CD4-positive, CD25-positive, alpha-beta regulatory T cell (primary cell): ENCODE measurements around the gene HDHD5. TPM values are rescaled to one million over a fixed set of nuclear protein-coding genes. Genes with fewer than 3 reads are reported as not detected.

Experiments
- ATAC-seq, 2 donors: fragments of 150-1000 bp; cut with Tn5 transposase; one replicate each; pipeline ENCODE4 v1.10.0; 2021; ENCODE audit warnings: low read depth in 2 of 2, moderate number of reproducible peaks in 2 of 2, moderate library complexity in 1 of 2
- DNase-seq, 3 donors: peaks; one replicate each; pipeline versions ENCODE4 v3.0.0 to v3.0.0-alpha.2; 2012 to 2022; ENCODE audit warnings: mixed read lengths in 1 of 3
- H3K27ac ChIP-seq: one replicate; pipeline ENCODE4 v1.7.0; 2013; ENCODE audit warnings: mild to moderate bottlenecking, low read length; ENCODE audit not compliant: insufficient read depth, poor library complexity, severe bottlenecking
- H3K27me3 ChIP-seq: one replicate; pipeline ENCODE4 v1.7.0; 2013; ENCODE audit warnings: low read length; ENCODE audit not compliant: control insufficient read depth, insufficient read depth
- H3K36me3 ChIP-seq: one replicate; pipeline ENCODE4 v1.7.0; 2013; ENCODE audit warnings: mild to moderate bottlenecking, low read length, moderate library complexity; ENCODE audit not compliant: control insufficient read depth, insufficient read depth
- H3K4me1 ChIP-seq: 2 replicates; pipeline ENCODE4 v1.7.0; 2013; ENCODE audit warnings: mild to moderate bottlenecking, low read length; ENCODE audit not compliant: insufficient read depth, control insufficient read depth, poor library complexity, severe bottlenecking
- H3K4me3 ChIP-seq: one replicate; pipeline ENCODE4 v1.7.0; 2013; ENCODE audit warnings: low read depth, mild to moderate bottlenecking, low read length, moderate library complexity
- H3K9me3 ChIP-seq, 2 experiments: 1 replicate in 1 of 2; 2 replicates in 1 of 2; pipeline ENCODE4 v1.7.0; 2013; ENCODE audit warnings: low read length in 2 of 2, mild to moderate bottlenecking in 1 of 2, moderate library complexity in 1 of 2; ENCODE audit not compliant: control insufficient read depth in 2 of 2
- H3K27ac Mint-ChIP-seq, 3 donors: one replicate each; pipeline ENCODE4 v1.8.0; 2020 to 2022; ENCODE audit warnings: mild to moderate bottlenecking in 3 of 3, mixed read lengths in 3 of 3, moderate library complexity in 2 of 3
- H3K27me3 Mint-ChIP-seq: one replicate; pipeline ENCODE4 v1.8.0; 2022; ENCODE audit warnings: mild to moderate bottlenecking, mixed read lengths
- H3K36me3 Mint-ChIP-seq: one replicate; pipeline ENCODE4 v1.8.0; 2020; ENCODE audit warnings: mixed read lengths
- H3K4me1 Mint-ChIP-seq, 4 donors: one replicate each; pipeline ENCODE4 v1.8.0; 2020 to 2022; ENCODE audit warnings: mixed read lengths in 4 of 4, mild to moderate bottlenecking in 1 of 4
- H3K4me3 Mint-ChIP-seq, 4 donors: one replicate each; pipeline ENCODE4 v1.8.0; 2020 to 2022; ENCODE audit warnings: mild to moderate bottlenecking in 4 of 4, mixed read lengths in 4 of 4, moderate library complexity in 3 of 4
- H3K9me3 Mint-ChIP-seq, 7 donors: one replicate each; pipeline ENCODE4 v1.8.0; 2020 to 2022; ENCODE audit warnings: mixed read lengths in 7 of 7, mild to moderate bottlenecking in 3 of 7, moderate library complexity in 2 of 7
- polyA plus RNA-seq, 4 donors: library from polyadenylated mRNA; unstranded; fragments of 300-500 nt; fragmentation: Illumina TruSeq; gene quantifications; one replicate each; pipeline ENCODE4 v1.2.3, GENCODE V29; 2021
- total RNA-seq: library from RNA; stranded (reverse); gene quantifications from one replicate; pipeline ENCODE4 v1.2.3, GENCODE V29; 2022

HDHD5 gene
- total and polyA plus RNA-seq, 5 donors from 2014 or later: 17.7 to 46.8 (median 44.3) TPM

GRCh38 chr22:17105143-17106129 lies 53.6 kb downstream of the HDHD5 start:
- H3K36me3 Mint-ChIP-seq: peaks cover 28% of the 10 kb centered on the region
- H3K4me3 Mint-ChIP-seq: no peak overlapping the region
- peaks cover 0 to 20% (median 6%) of the 10 kb centered on the region in 4 donors for H3K4me1 Mint-ChIP-seq

GRCh38 chr22:17104336-17104935 lies 54.6 kb downstream of the HDHD5 start:
- H3K27ac Mint-ChIP-seq: peak overlapping the region in 1 of 3 donors; percentile 66
- no peaks in the 10 kb centered on the region for H3K9me3 Mint-ChIP-seq
- Histone ChIP-seq H3K27me3 (no peaks in the 10 kb centered on the region), H3K9me3 (no peaks in the 10 kb centered on the region), H3K4me1 (peaks cover 5% of the 10 kb centered on the region), H3K4me3 (no peak overlapping the region), H3K36me3 (peaks cover 91% of the 10 kb centered on the region), H3K27ac (no peak overlapping the region)
- ATAC-seq (no peak), DNase-seq (no peak)
- H3K4me3 Mint-ChIP-seq: no peak overlapping the region
- peaks cover 34% of the 10 kb centered on the region for H3K36me3 Mint-ChIP-seq
- H3K27me3 Mint-ChIP-seq: no peaks in the 10 kb centered on the region
- peaks cover 0 to 27% (median 7%) of the 10 kb centered on the region in 4 donors for H3K4me1 Mint-ChIP-seq

More at GRCh38 chr22:17105143-17106129, 53.6 kb downstream of the HDHD5 start:
- no peaks in the 10 kb centered on the region for H3K9me3 ChIP-seq
- DNase-seq (no peak), ATAC-seq (no peak)
- Mint-ChIP-seq H3K27me3 (no peaks in the 10 kb centered on the region), H3K9me3 (no peaks in the 10 kb centered on the region), H3K27ac (peak overlapping the region in 1 of 3 donors; percentile 66)
- H3K4me3 ChIP-seq: no peak overlapping the region
- peaks cover 87% of the 10 kb centered on the region for H3K36me3 ChIP-seq
- no peaks in the 10 kb centered on the region for H3K4me1 ChIP-seq
- H3K27me3 ChIP-seq: no peaks in the 10 kb centered on the region
- H3K27ac ChIP-seq: no peak overlapping the region

GRCh38 chr22:17103351-17103750 lies 55.7 kb downstream of the HDHD5 start:
- Mint-ChIP-seq H3K4me3 (no peak overlapping the region), H3K36me3 (peaks cover 45% of the 10 kb centered on the region), H3K27me3 (no peaks in the 10 kb centered on the region), H3K27ac (no peak overlapping the region), H3K4me1 (peaks cover 5 to 38% (median 14%) of the 10 kb centered on the region in 4 donors), H3K9me3 (no peaks in the 10 kb centered on the region)
- H3K9me3 ChIP-seq: no peaks in the 10 kb centered on the region
- no peak overlapping the region for H3K27ac ChIP-seq
- DNase-seq (no peak), ATAC-seq (no peak)
- peaks cover 16% of the 10 kb centered on the region for H3K4me1 ChIP-seq
- H3K4me3 ChIP-seq: no peak overlapping the region
- H3K27me3 ChIP-seq: no peaks in the 10 kb centered on the region
- peaks cover 91% of the 10 kb centered on the region for H3K36me3 ChIP-seq

GRCh38 chr22:17102297-17102667 lies 56.8 kb downstream of the HDHD5 start:
- no peaks in the 10 kb centered on the region for H3K9me3 ChIP-seq
- H3K4me3 Mint-ChIP-seq: no peak overlapping the region
- H3K4me1 ChIP-seq: peaks cover 26% of the 10 kb centered on the region
- H3K27ac ChIP-seq: no peak overlapping the region
- no peak for ATAC-seq
- peaks cover 91% of the 10 kb centered on the region for H3K36me3 ChIP-seq
- H3K27me3 ChIP-seq: no peaks in the 10 kb centered on the region
- no peaks in the 10 kb centered on the region for H3K9me3 Mint-ChIP-seq
- H3K4me3 ChIP-seq: no peak overlapping the region
- H3K27ac Mint-ChIP-seq: no peak overlapping the region
- H3K4me1 Mint-ChIP-seq: peaks cover 8 to 48% (median 23%) of the 10 kb centered on the region in 4 donors
- no peak for DNase-seq
- H3K36me3 Mint-ChIP-seq: peaks cover 45% of the 10 kb centered on the region
- H3K27me3 Mint-ChIP-seq: no peaks in the 10 kb centered on the region

- Histone ChIP-seq H3K27ac (no peak overlapping the region), H3K4me1 (peaks cover 32% of the 10 kb centered on the region), H3K9me3 (no peaks in the 10 kb centered on the region), H3K27me3 (no peaks in the 10 kb centered on the region), H3K4me3 (no peak overlapping the region), H3K36me3 (peaks cover 91% of the 10 kb centered on the region)
- Mint-ChIP-seq H3K27ac (peak overlapping the region in 2 of 3 donors; percentile 63 to 84), H3K27me3 (no peaks in the 10 kb centered on the region), H3K36me3 (peaks cover 46% of the 10 kb centered on the region), H3K4me1 (peaks cover 8 to 48% (median 26%) of the 10 kb centered on the region in 4 donors), H3K4me3 (peak overlapping the region in 1 of 4 donors; percentile 16), H3K9me3 (no peaks in the 10 kb centered on the region)
- ATAC-seq (no peak), DNase-seq (no peak)
Observed at GRCh38 chr22:17101475-17102296, 57.4 kb downstream of the HDHD5 start.

GRCh38 chr22:17100621-17101020 lies 58.5 kb downstream of the HDHD5 start:
- H3K4me1 Mint-ChIP-seq: peaks cover 8 to 57% (median 29%) of the 10 kb centered on the region in 4 donors
- peaks cover 36% of the 10 kb centered on the region for H3K4me1 ChIP-seq
- peaks cover 46% of the 10 kb centered on the region for H3K36me3 Mint-ChIP-seq
- H3K36me3 ChIP-seq: peaks cover 81% of the 10 kb centered on the region
- H3K4me3 ChIP-seq: no peak overlapping the region
- DNase-seq (no peak), ATAC-seq (no peak)
- no peaks in the 10 kb centered on the region for H3K9me3 Mint-ChIP-seq
- no peak overlapping the region for H3K27ac ChIP-seq
- peak overlapping the region; percentile 63 to 99 (median 84) for H3K27ac Mint-ChIP-seq
- peak overlapping the region in 2 of 4 donors; percentile 10 to 29 for H3K4me3 Mint-ChIP-seq
- no peaks in the 10 kb centered on the region for H3K27me3 ChIP-seq
- H3K27me3 Mint-ChIP-seq: no peaks in the 10 kb centered on the region
- no peaks in the 10 kb centered on the region for H3K9me3 ChIP-seq

GRCh38 chr22:17098379-17098819 lies 60.7 kb downstream of the HDHD5 start:
- H3K27me3 ChIP-seq: no peaks in the 10 kb centered on the region
- H3K27ac ChIP-seq: peak overlapping the region; percentile 17
- H3K27me3 Mint-ChIP-seq: no peaks in the 10 kb centered on the region
- H3K4me3 ChIP-seq: peak overlapping the region; percentile 60
- H3K36me3 Mint-ChIP-seq: peaks cover 46% of the 10 kb centered on the region
- H3K4me1 Mint-ChIP-seq: peaks cover 18 to 77% (median 46%) of the 10 kb centered on the region in 4 donors
- DNase-seq (peak in 1 of 3 donors; percentile 76), ATAC-seq (peak; percentile 65 to 76)
- no peaks in the 10 kb centered on the region for H3K9me3 ChIP-seq
- H3K4me1 ChIP-seq: peaks cover 36% of the 10 kb centered on the region
- peaks cover 67% of the 10 kb centered on the region for H3K36me3 ChIP-seq
- peak overlapping the region; percentile 63 to 92 (median 92) for H3K27ac Mint-ChIP-seq
- peaks cover 0 to 1% (median 0%) of the 10 kb centered on the region in 7 donors for H3K9me3 Mint-ChIP-seq
- H3K4me3 Mint-ChIP-seq: peak overlapping the region in 3 of 4 donors; percentile 39 to 76 (median 61)
